CD14-positive monocyte (primary cell): ENCODE results near the gene LOXHD1. TPM values are rescaled to one million over a fixed set of nuclear protein-coding genes. Genes with fewer than 3 reads are reported as not detected.
A peak's percentile ranks its signal among the peaks of the same experiment; 100 is the strongest.

ENCODE experiments used
- DNase-seq, 3 donors: peaks; one replicate each; pipeline ENCODE4 v3.0.0-alpha.2; 2011 to 2022
- H2AFZ ChIP-seq: 2 replicates; pipeline ENCODE4 v1.6.0; 2012; ENCODE audit warnings: mild to moderate bottlenecking, low read depth, low read length, inconsistent platforms; ENCODE audit not compliant: insufficient read depth, poor library complexity, severe bottlenecking
- H3K27ac ChIP-seq, 2 donors: 1 replicate in 1 of 2; 2 replicates in 1 of 2; pipeline ENCODE4 v1.5.1; 2012 to 2013; ENCODE audit warnings: low read length in 2 of 2, control low read depth in 1 of 2, inconsistent platforms in 1 of 2, low read depth in 1 of 2, mild to moderate bottlenecking in 1 of 2
- H3K27me3 ChIP-seq, 2 donors: one replicate each; pipeline versions ENCODE4 v1.6.0 to v1.6.1; 2011 to 2013; ENCODE audit warnings: low read length in 2 of 2; ENCODE audit not compliant: control insufficient read depth in 2 of 2, insufficient read depth in 2 of 2
- H3K36me3 ChIP-seq, 2 donors: replicated peaks in 1 of 2; 1 replicate in 1 of 2; 2 replicates in 1 of 2; pipeline versions ENCODE4 v1.5.1 to v1.6.1; 2012 to 2013; ENCODE audit warnings: low read length in 2 of 2, control low read depth in 1 of 2, inconsistent platforms in 1 of 2, mild to moderate bottlenecking in 1 of 2; ENCODE audit not compliant: insufficient read depth in 2 of 2, control insufficient read depth in 1 of 2
- H3K4me1 ChIP-seq, 2 donors: 1 replicate in 1 of 2; 2 replicates in 1 of 2; pipeline versions ENCODE4 v1.5.1 to v1.6.1; 2012 to 2013; ENCODE audit warnings: low read length in 2 of 2, control low read depth in 1 of 2, inconsistent platforms in 1 of 2, mild to moderate bottlenecking in 1 of 2, moderate library complexity in 1 of 2; ENCODE audit not compliant: insufficient read depth in 2 of 2, control insufficient read depth in 1 of 2
- H3K4me2 ChIP-seq: replicated peaks from 2 replicates; pipeline ENCODE3; 2012; ENCODE audit warnings: low read length, moderate library complexity, mild to moderate bottlenecking; ENCODE audit not compliant: poor library complexity, severe bottlenecking; ENCODE audit errors: extremely low read depth
- H3K4me3 ChIP-seq, 3 experiments: fragments of 200-600 bp in 1 of 3; sonication (generic) in 1 of 3; replicated peaks in 1 of 3; 1 replicate in 2 of 3; 2 replicates in 1 of 3; pipeline ENCODE4 v1.5.1; 2011 to 2013; ENCODE audit warnings: low read length in 3 of 3, mild to moderate bottlenecking in 3 of 3, control low read depth in 2 of 3, low read depth in 2 of 3, inconsistent platforms in 1 of 3, moderate library complexity in 1 of 3
- H3K79me2 ChIP-seq: 2 replicates; pipeline ENCODE4 v1.6.0; 2012; ENCODE audit warnings: mild to moderate bottlenecking, control low read depth, inconsistent platforms, low read length, moderate library complexity; ENCODE audit not compliant: insufficient read depth
- H3K9ac ChIP-seq: 2 replicates; pipeline ENCODE4 v1.6.0; 2017; ENCODE audit warnings: low read length, mild to moderate bottlenecking; ENCODE audit not compliant: insufficient read depth, poor library complexity, severe bottlenecking
- H3K9me3 ChIP-seq, 2 donors: replicated peaks in 1 of 2; 1 replicate in 1 of 2; 2 replicates in 1 of 2; pipeline versions ENCODE4 v1.5.1 to v1.6.1; 2012 to 2013; ENCODE audit warnings: low read length in 2 of 2, control low read depth in 1 of 2; ENCODE audit not compliant: control insufficient read depth in 1 of 2, insufficient read depth in 1 of 2
- H4K20me1 ChIP-seq: 2 replicates; pipeline ENCODE4 v1.6.0; 2012; ENCODE audit warnings: mild to moderate bottlenecking, low read length, control low read depth, moderate library complexity; ENCODE audit not compliant: insufficient read depth
- H3K27ac Mint-ChIP-seq, 7 donors: one replicate each; pipeline ENCODE4 v1.8.0; 2020; ENCODE audit warnings: mild to moderate bottlenecking in 7 of 7, mixed read lengths in 7 of 7, moderate library complexity in 6 of 7, inconsistent platforms in 2 of 7
- H3K27me3 Mint-ChIP-seq, 3 donors: one replicate each; pipeline ENCODE4 v1.8.0; 2021 to 2022; ENCODE audit warnings: low read depth in 3 of 3, mild to moderate bottlenecking in 3 of 3, mixed read lengths in 3 of 3, moderate library complexity in 3 of 3, inconsistent platforms in 1 of 3
- H3K36me3 Mint-ChIP-seq, 2 donors: one replicate each; pipeline ENCODE4 v1.8.0; 2020; ENCODE audit warnings: mixed read lengths in 2 of 2, inconsistent platforms in 1 of 2, mild to moderate bottlenecking in 1 of 2
- H3K4me1 Mint-ChIP-seq: one replicate; pipeline ENCODE4 v1.8.0; 2020; ENCODE audit warnings: mild to moderate bottlenecking, mixed read lengths
- H3K4me3 Mint-ChIP-seq, 2 donors: one replicate each; pipeline ENCODE4 v1.8.0; 2020; ENCODE audit warnings: mild to moderate bottlenecking in 2 of 2, mixed read lengths in 2 of 2, moderate library complexity in 1 of 2
- H3K9me3 Mint-ChIP-seq, 7 donors: one replicate each; pipeline ENCODE4 v1.8.0; 2020 to 2022; ENCODE audit warnings: mixed read lengths in 7 of 7, mild to moderate bottlenecking in 6 of 7, moderate library complexity in 6 of 7, inconsistent platforms in 2 of 7
- CTCF ChIP-seq: fragments of 200-600 bp; IDR thresholded peaks from one replicate; pipeline ENCODE4 v1.8.0; 2022; ENCODE audit warnings: antibody characterized with exemption, mild to moderate bottlenecking
- WGBS: methylation state at CpG from one replicate; pipeline ENCODE4 v1.1.5; 2013; ENCODE audit warnings: missing lambda C conversion rate; ENCODE audit not compliant: insufficient coverage; 5-methylcytosine and 5-hydroxymethylcytosine counted together
- intact Hi-C, 2 donors: fragments of 100-400 bp; cut with micrococcal nuclease; formaldehyde crosslinking; loops; one replicate each; pipeline versions ENCODE4 v1.15.0 to v1.15.1; 2023
- polyA plus RNA-seq, 3 donors: library from polyadenylated mRNA; depleted of rRNA in 1 of 3; unstranded in 2 of 3; stranded (reverse) in 1 of 3; fragments of 300-500 nt in 2 of 3; fragments of >200 nt in 1 of 3; fragmentation: Illumina TruSeq in 2 of 3; gene quantifications; 1 replicate in 2 of 3; 2 replicates in 1 of 3; pipeline ENCODE4 v1.2.3, GENCODE V29; 2012 to 2021

Gene LOXHD1
- polyA plus RNA-seq, 3 donors = 0.33 to 10.9 (median 0.61) TPM

- no peaks in the 10 kb centered on the region for H4K20me1 ChIP-seq
- peaks cover 14 to 16% of the 10 kb centered on the region in 2 donors for H3K9me3 ChIP-seq
- no peaks in the 10 kb centered on the region for H3K4me1 Mint-ChIP-seq
- H2AFZ ChIP-seq = no peak overlapping the region
- H3K4me3 Mint-ChIP-seq = no peak overlapping the region
- peak overlapping the region in 1 of 7 donors; percentile 27 for H3K27ac Mint-ChIP-seq
- no peak overlapping the region for H3K4me2 ChIP-seq
- H3K27me3 ChIP-seq = no peaks in the 10 kb centered on the region
- peak; percentile 69 for TF ChIP-seq CTCF
- H3K4me3 ChIP-seq = no peak overlapping the region
- H3K27me3 Mint-ChIP-seq = peaks cover 5% of the 10 kb centered on the region in 3 donors
- peaks cover 5 to 23% of the 10 kb centered on the region in 2 donors for H3K36me3 ChIP-seq
- H3K4me1 ChIP-seq = no peaks in the 10 kb centered on the region
- peak; percentile 7 to 14 (median 14) for DNase-seq
- H3K27ac ChIP-seq = no peak overlapping the region
- no peak overlapping the region for H3K9ac ChIP-seq
- intact Hi-C loops = loop anchor here (2.0 to 5.0 kb wide), 2 partner anchors 198 to 199 kb away; no protein-coding TSS in a partner anchor
- H3K79me2 ChIP-seq = no peaks in the 10 kb centered on the region
- H3K9me3 Mint-ChIP-seq = peaks cover 7 to 16% (median 13%) of the 10 kb centered on the region in 7 donors
- 49% methylated on average over 7 of the region's 9 CpGs for WGBS
- peaks cover 0 to 15% of the 10 kb centered on the region in 2 donors for H3K36me3 Mint-ChIP-seq
Observed at GRCh38 chr18:46481048-46481846, 175.8 kb downstream of the LOXHD1 start.

GRCh38 chr18:46480226-46480625, 176.8 kb downstream of the LOXHD1 start:
- no peak overlapping the region for H3K4me3 Mint-ChIP-seq
- H3K4me1 Mint-ChIP-seq = no peaks in the 10 kb centered on the region
- peaks cover 4 to 5% (median 5%) of the 10 kb centered on the region in 3 donors for H3K27me3 Mint-ChIP-seq
- Histone ChIP-seq H4K20me1 (no peaks in the 10 kb centered on the region), H3K4me3 (no peak overlapping the region), H3K79me2 (no peaks in the 10 kb centered on the region), H2AFZ (no peak overlapping the region), H3K4me2 (no peak overlapping the region), H3K9ac (no peak overlapping the region), H3K9me3 (peaks cover 14 to 16% of the 10 kb centered on the region in 2 donors), H3K27ac (no peak overlapping the region), H3K36me3 (peaks cover 5 to 23% of the 10 kb centered on the region in 2 donors), H3K27me3 (no peaks in the 10 kb centered on the region), H3K4me1 (no peaks in the 10 kb centered on the region)
- H3K36me3 Mint-ChIP-seq = peaks cover 0 to 15% of the 10 kb centered on the region in 2 donors
- no CpG with 5 or more reads among the region's 5 CpGs for WGBS
- intact Hi-C loops = loop anchor here (2.0 to 5.0 kb wide), 2 partner anchors 197 to 198 kb away; no protein-coding TSS in a partner anchor
- H3K9me3 Mint-ChIP-seq = peaks cover 7 to 16% (median 13%) of the 10 kb centered on the region in 7 donors
- no peak for TF ChIP-seq CTCF
- no peak for DNase-seq
- no peak overlapping the region for H3K27ac Mint-ChIP-seq
